NCI-H2227 (cell line): ENCODE measurements around the gene CGNL1.

Source experiments
- DNase-seq: peaks from one replicate; lab custom pipeline; 2025; ENCODE audit not compliant: unreplicated experiment; lab: John Stamatoyannopoulos, UW

Gene CGNL1

GRCh38 chr15:57451555-57451954, 75.2 kb downstream of the CGNL1 start:
- DNase-seq: no peak

GRCh38 chr15:57452090-57452754, 75.9 kb downstream of the CGNL1 start:
- DNase-seq: no peak

GRCh38 chr15:57455929-57456328, 79.6 kb downstream of the CGNL1 start:
- no peak for DNase-seq

GRCh38 chr15:57456559-57456958, 80.3 kb downstream of the CGNL1 start:
- DNase-seq: no peak

GRCh38 chr15:57457726-57458125, 81.4 kb downstream of the CGNL1 start:
- no peak for DNase-seq

GRCh38 chr15:57458356-57458781, 82.1 kb downstream of the CGNL1 start:
- DNase-seq: no peak

GRCh38 chr15:57460208-57460816, 84.0 kb downstream of the CGNL1 start:
- no peak for DNase-seq

- DNase-seq: no peak
Observed at GRCh38 chr15:57461541-57461940, 85.2 kb downstream of the CGNL1 start.

GRCh38 chr15:57462381-57462780, 86.1 kb downstream of the CGNL1 start:
- no peak for DNase-seq

GRCh38 chr15:57463360-57463759, 87.1 kb downstream of the CGNL1 start:
- DNase-seq: no peak

- DNase-seq: no peak
Observed at GRCh38 chr15:57464480-57464879, 88.2 kb downstream of the CGNL1 start.

- DNase-seq: no peak
Observed at GRCh38 chr15:57468486-57468885, 92.2 kb downstream of the CGNL1 start.

- no peak for DNase-seq
Observed at GRCh38 chr15:57470543-57470942, 94.2 kb downstream of the CGNL1 start.

- no peak for DNase-seq
Observed at GRCh38 chr15:57472861-57473260, 96.6 kb downstream of the CGNL1 start.

- no peak for DNase-seq
Observed at GRCh38 chr15:57476533-57476975, 100.2 kb downstream of the CGNL1 start.

- DNase-seq: no peak
Observed at GRCh38 chr15:57477736-57478522, 101.6 kb downstream of the CGNL1 start.

GRCh38 chr15:57479005-57479404, 102.7 kb downstream of the CGNL1 start:
- DNase-seq: no peak

- no peak for DNase-seq
Observed at GRCh38 chr15:57481038-57481705, 104.9 kb downstream of the CGNL1 start.

GRCh38 chr15:57485869-57486268, 109.6 kb downstream of the CGNL1 start:
- no peak for DNase-seq

- no peak for DNase-seq
Observed at GRCh38 chr15:57486833-57487232, 110.5 kb downstream of the CGNL1 start.

- no peak for DNase-seq
Observed at GRCh38 chr15:57489122-57489521, 112.8 kb downstream of the CGNL1 start.
